ENCODE results near the gene YJEFN3.

Gene YJEFN3

GRCh38 chr19:19524053-19524452, 4.7 kb upstream of the YJEFN3 start:
- DNase-seq: no peak

GRCh38 chr19:19525611-19526380, 2.9 kb upstream of the YJEFN3 start:
- no peak for DNase-seq

- DNase-seq: no peak
Measured at GRCh38 chr19:19526581-19527370, 1.9 kb upstream of the YJEFN3 start.

GRCh38 chr19:19527371-19527656, 1.4 kb upstream of the YJEFN3 start:
- no peak for DNase-seq

GRCh38 chr19:19527674-19528625, 761 bp upstream of the YJEFN3 start:
- DNase-seq: no peak

- DNase-seq: no peak
Measured at GRCh38 chr19:19529783-19530422, 1.2 kb downstream of the YJEFN3 start.

GRCh38 chr19:19530423-19530804, 1.7 kb downstream of the YJEFN3 start:
- DNase-seq: no peak

- DNase-seq: no peak
Measured at GRCh38 chr19:19530889-19531288, 2.2 kb downstream of the YJEFN3 start.

- DNase-seq: peak; percentile 90
Measured at GRCh38 chr19:19531951-19532805, 3.5 kb downstream of the YJEFN3 start.

- no peak for DNase-seq
Measured at GRCh38 chr19:19532806-19533701, 4.3 kb downstream of the YJEFN3 start.

- DNase-seq: no peak
Measured at GRCh38 chr19:19533841-19534240, 5.1 kb downstream of the YJEFN3 start.

- DNase-seq: no peak
Measured at GRCh38 chr19:19534556-19535265, 6.0 kb downstream of the YJEFN3 start.

- DNase-seq: no peak
Measured at GRCh38 chr19:19535311-19536191, 6.8 kb downstream of the YJEFN3 start.

- DNase-seq: no peak
Measured at GRCh38 chr19:19537075-19538048, 8.7 kb downstream of the YJEFN3 start.

GRCh38 chr19:19538061-19538784, 9.5 kb downstream of the YJEFN3 start, which contains the start of gene CILP2:
Gene CILP2 (plus strand): TSS chr19:19538265. CDS start chr19:19538350, 85 bp downstream.
- DNase-seq: peak; percentile 35

GRCh38 chr19:19538785-19539166, 10.1 kb downstream of the YJEFN3 start:
- DNase-seq: no peak

GRCh38 chr19:19539698-19540063, 11.0 kb downstream of the YJEFN3 start:
- DNase-seq: no peak
